K562 treated with DMSO at 1 percent for 12 hours (cell line): Measurements from ENCODE around the gene SLC38A8. TPM values are rescaled to one million over a fixed set of nuclear protein-coding genes. Genes with fewer than 3 reads are reported as not detected.

Source experiments
- total RNA-seq: library from RNA; unstranded; fragments of 300-600 nt; gene quantifications from 2 replicates; pipeline ENCODE4 v1.2.3, GENCODE V29; 2022; ENCODE audit not compliant: insufficient read depth

Gene SLC38A8
- not detected in 2 replicates for total RNA-seq

DNA sequence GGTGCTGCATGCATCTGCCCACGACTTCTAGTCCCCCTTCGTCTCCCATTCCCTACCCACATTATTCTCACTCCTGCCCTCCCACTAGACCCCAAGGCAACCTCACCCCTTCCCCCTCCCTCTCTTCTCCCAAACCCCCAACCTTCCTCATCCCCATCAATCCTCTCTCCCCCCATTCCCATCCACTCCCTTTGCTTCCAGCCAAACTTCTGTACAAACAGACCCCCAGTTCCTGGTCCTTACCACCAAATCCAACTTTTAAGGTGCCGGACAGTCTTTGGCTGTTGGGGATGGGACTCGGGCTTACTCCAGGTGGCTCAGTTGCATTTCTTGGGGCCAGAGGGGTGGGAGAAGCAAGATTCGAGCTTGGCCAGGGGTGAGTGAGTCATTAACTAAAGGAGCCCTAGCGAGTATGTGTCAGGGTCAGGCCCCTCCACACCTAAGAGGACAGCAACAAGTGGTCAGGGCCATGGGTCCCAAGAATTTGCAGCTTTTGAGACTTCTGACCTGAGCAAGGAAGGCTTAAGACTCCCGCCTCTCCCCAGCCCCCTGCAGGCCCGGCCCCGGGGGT, at the start of gene SLC38A8:
TSS of gene SLC38A8 (minus strand) at position 488 of the 571 bp plus-strand sequence. CDS start 638 bp downstream, outside the sequence.

DNA sequence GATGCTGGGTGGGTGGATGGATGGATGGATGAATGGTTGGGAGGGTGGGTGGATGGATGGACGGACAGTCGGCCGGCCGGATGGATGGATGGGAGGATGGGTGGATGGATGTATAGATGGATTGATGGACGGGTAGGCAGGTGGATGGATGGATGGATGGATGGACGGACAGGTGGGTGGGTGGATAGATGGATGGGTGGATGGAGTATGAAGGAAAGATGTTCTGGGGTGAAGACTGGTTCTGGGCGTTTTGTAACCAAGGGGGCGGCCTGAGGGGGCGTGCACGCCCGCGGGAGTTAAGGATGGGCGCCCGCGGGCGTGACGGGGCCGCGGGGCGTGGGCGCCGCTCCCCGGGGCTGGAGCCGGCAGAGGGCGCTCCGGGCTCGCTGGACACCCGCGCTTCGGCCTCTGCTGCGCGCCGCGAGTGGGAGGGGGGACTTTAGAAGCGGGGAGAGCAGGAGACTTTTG, 74.7 kb downstream of the SLC38A8 start, which contains the start of gene NECAB2:
TSS of gene NECAB2 (plus strand) at position 407 of the 468 bp plus-strand sequence. CDS start 405 bp downstream, outside the sequence.

Other genes with a start within 250 kb of the SLC38A8 start
- gene HSBP1, start 234.8 kb downstream of the SLC38A8 start, total RNA-seq: 17.6 and 39.8 TPM in 2 replicates
- 0.84 and 2.0 TPM in 2 replicates for gene MLYCD, start 143.7 kb downstream of the SLC38A8 start, total RNA-seq
- gene OSGIN1, start 89.6 kb downstream of the SLC38A8 start, total RNA-seq: 14.2 and 14.6 TPM in 2 replicates
- gene NECAB2, start 74.6 kb downstream of the SLC38A8 start, total RNA-seq: not detected in 2 replicates
- gene MBTPS1, start 74.1 kb upstream of the SLC38A8 start, total RNA-seq: 55.3 and 112 TPM in 2 replicates
- gene HSDL1, start 102.4 kb upstream of the SLC38A8 start, total RNA-seq: 22.7 and 54.8 TPM in 2 replicates
- gene DNAAF1, start 102.5 kb upstream of the SLC38A8 start, total RNA-seq: not detected in 2 replicates
- gene TAF1C, start 144.3 kb upstream of the SLC38A8 start, total RNA-seq: 16.7 and 45.2 TPM in 2 replicates
- gene ADAD2, start 148.4 kb upstream of the SLC38A8 start, total RNA-seq: not detected in 2 replicates
- not detected in 2 replicates for gene KCNG4, start 197.2 kb upstream of the SLC38A8 start, total RNA-seq